DND-41 (cell line): Measurements from ENCODE around the gene PPP1R37.

Source experiments
- ATAC-seq: fragments of 200-7000 bp; cut with Tn5 transposase; 3 replicates; pipeline ENCODE4 v1.9.1; 2021; ENCODE audit warnings: low read depth; ENCODE audit not compliant: insufficient read depth
- DNase-seq: peaks from one replicate; pipeline ENCODE4 v3.0.0-alpha.2; 2020
- H2AFZ ChIP-seq: 2 replicates; pipeline ENCODE4 v1.6.0; 2012; ENCODE audit warnings: low read depth, low read length
- H3K27ac ChIP-seq: 2 replicates; pipeline ENCODE4 v1.5.1; 2012; ENCODE audit warnings: low read length, inconsistent platforms
- H3K27me3 ChIP-seq: fragments of 200-600 bp; sonication (generic); 2 replicates; pipeline ENCODE4 v1.6.0; 2012; ENCODE audit warnings: low read length, mild to moderate bottlenecking, inconsistent platforms; ENCODE audit not compliant: insufficient read depth, poor library complexity
- H3K36me3 ChIP-seq: 2 replicates; pipeline ENCODE4 v1.5.1; 2012; ENCODE audit warnings: low read length, inconsistent platforms; ENCODE audit not compliant: insufficient read depth
- H3K4me1 ChIP-seq: 2 replicates; pipeline ENCODE4 v1.5.1; 2012; ENCODE audit warnings: mild to moderate bottlenecking, low read length; ENCODE audit not compliant: insufficient read depth
- H3K4me2 ChIP-seq: 2 replicates; pipeline ENCODE4 v1.6.0; 2012; ENCODE audit warnings: mild to moderate bottlenecking, moderate library complexity, low read length, inconsistent platforms; ENCODE audit not compliant: insufficient read depth
- H3K4me3 ChIP-seq, 2 experiments: fragments of 200-600 bp in 1 of 2; shearing (Covaris generic) in 1 of 2; 2 replicates each; pipeline ENCODE4 v1.5.1; 2012 to 2016; ENCODE audit warnings: inconsistent platforms in 2 of 2, low read length in 2 of 2, mild to moderate bottlenecking in 2 of 2, low read depth in 1 of 2, moderate library complexity in 1 of 2
- H3K79me2 ChIP-seq: 2 replicates; pipeline ENCODE4 v1.6.0; 2012; ENCODE audit warnings: low read length, inconsistent platforms; ENCODE audit not compliant: insufficient read depth
- H3K9ac ChIP-seq: 2 replicates; pipeline ENCODE4 v1.6.0; 2012; ENCODE audit warnings: low read depth, mild to moderate bottlenecking, inconsistent platforms, low read length, moderate library complexity
- H3K9me3 ChIP-seq: 2 replicates; pipeline ENCODE4 v1.5.1; 2012; ENCODE audit warnings: low read length, moderate library complexity, mild to moderate bottlenecking, inconsistent platforms; ENCODE audit not compliant: insufficient read depth, severe bottlenecking
- H4K20me1 ChIP-seq: 2 replicates; pipeline ENCODE4 v1.6.0; 2012; ENCODE audit warnings: low read length; ENCODE audit not compliant: insufficient read depth
- EZH2 ChIP-seq: IDR thresholded peaks from 3 replicates; pipeline ENCODE4 v1.6.1; 2012; ENCODE audit warnings: borderline replicate concordance, low read depth, mild to moderate bottlenecking, moderate library complexity, low read length, inconsistent platforms; ENCODE audit not compliant: severe bottlenecking
- TF ChIP-seq, protein P1 (sequence below): IDR thresholded peaks from 2 replicates; pipeline ENCODE4 v1.5.1; 2012; ENCODE audit warnings: borderline replicate concordance, low read length, moderate library complexity, mild to moderate bottlenecking; ENCODE audit not compliant: poor library complexity, severe bottlenecking; ENCODE audit errors: extremely low read depth

The PPP1R37 gene

DNA sequence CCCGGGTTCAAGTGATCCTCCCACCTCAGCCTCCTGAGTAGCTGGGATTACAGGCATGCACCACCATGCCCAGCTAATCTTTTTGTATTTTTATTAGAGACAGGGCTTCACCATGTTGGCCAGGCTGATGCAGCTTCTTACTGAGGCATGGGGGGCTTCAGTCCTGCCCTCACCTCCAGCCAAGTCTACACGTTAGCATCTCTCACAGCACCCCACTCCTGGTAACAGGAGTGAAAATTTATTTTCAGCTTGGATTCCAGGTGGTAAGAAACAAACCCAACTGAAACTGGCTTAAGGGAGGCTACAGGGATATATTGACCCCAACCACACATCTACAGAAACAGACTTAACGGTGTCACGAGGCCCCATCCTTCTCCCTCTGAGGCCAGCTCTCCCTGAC lies 57.2 kb downstream of the PPP1R37 start:
- Histone ChIP-seq H3K9me3 (no peaks in the 10 kb centered on the region), H3K4me1 (no peaks in the 10 kb centered on the region), H3K79me2 (no peaks in the 10 kb centered on the region), H3K27me3 (no peaks in the 10 kb centered on the region), H2AFZ (no peak overlapping the region), H3K9ac (no peak overlapping the region), H4K20me1 (peaks cover 19% of the 10 kb centered on the region), H3K27ac (no peak overlapping the region), H3K4me3 (no peak overlapping the region), H3K4me2 (no peak overlapping the region), H3K36me3 (peaks cover 23% of the 10 kb centered on the region)
- TF ChIP-seq EZH2, result no peak
- TF ChIP-seq, protein P1, sequence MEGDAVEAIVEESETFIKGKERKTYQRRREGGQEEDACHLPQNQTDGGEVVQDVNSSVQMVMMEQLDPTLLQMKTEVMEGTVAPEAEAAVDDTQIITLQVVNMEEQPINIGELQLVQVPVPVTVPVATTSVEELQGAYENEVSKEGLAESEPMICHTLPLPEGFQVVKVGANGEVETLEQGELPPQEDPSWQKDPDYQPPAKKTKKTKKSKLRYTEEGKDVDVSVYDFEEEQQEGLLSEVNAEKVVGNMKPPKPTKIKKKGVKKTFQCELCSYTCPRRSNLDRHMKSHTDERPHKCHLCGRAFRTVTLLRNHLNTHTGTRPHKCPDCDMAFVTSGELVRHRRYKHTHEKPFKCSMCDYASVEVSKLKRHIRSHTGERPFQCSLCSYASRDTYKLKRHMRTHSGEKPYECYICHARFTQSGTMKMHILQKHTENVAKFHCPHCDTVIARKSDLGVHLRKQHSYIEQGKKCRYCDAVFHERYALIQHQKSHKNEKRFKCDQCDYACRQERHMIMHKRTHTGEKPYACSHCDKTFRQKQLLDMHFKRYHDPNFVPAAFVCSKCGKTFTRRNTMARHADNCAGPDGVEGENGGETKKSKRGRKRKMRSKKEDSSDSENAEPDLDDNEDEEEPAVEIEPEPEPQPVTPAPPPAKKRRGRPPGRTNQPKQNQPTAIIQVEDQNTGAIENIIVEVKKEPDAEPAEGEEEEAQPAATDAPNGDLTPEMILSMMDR, result no peak
- ATAC-seq (no peak), DNase-seq (no peak)

GRCh38 chr19:45150751-45151281 lies 57.8 kb downstream of the PPP1R37 start:
- Histone ChIP-seq H3K27ac (no peak overlapping the region), H3K9ac (no peak overlapping the region), H3K36me3 (peaks cover 19% of the 10 kb centered on the region), H3K79me2 (no peaks in the 10 kb centered on the region), H2AFZ (no peak overlapping the region), H3K27me3 (no peaks in the 10 kb centered on the region), H3K4me1 (no peaks in the 10 kb centered on the region), H3K4me2 (no peak overlapping the region), H3K4me3 (no peak overlapping the region), H3K9me3 (no peaks in the 10 kb centered on the region), H4K20me1 (peaks cover 19% of the 10 kb centered on the region)
- no peak for ATAC-seq
- no peak for DNase-seq
- TF ChIP-seq EZH2, result no peak
- TF ChIP-seq, protein P1, result no peak

- Histone ChIP-seq H3K4me2 (no peak overlapping the region), H2AFZ (no peak overlapping the region), H3K36me3 (peaks cover 14% of the 10 kb centered on the region), H3K4me3 (no peak overlapping the region), H3K79me2 (no peaks in the 10 kb centered on the region), H3K27ac (no peak overlapping the region), H3K9ac (no peak overlapping the region), H3K4me1 (no peaks in the 10 kb centered on the region), H3K9me3 (no peaks in the 10 kb centered on the region), H3K27me3 (no peaks in the 10 kb centered on the region), H4K20me1 (peaks cover 14% of the 10 kb centered on the region)
- ATAC-seq (no peak), DNase-seq (no peak)
- TF ChIP-seq, protein P1, result no peak
- no peak for TF ChIP-seq EZH2
These were observed 58.3 kb downstream of the PPP1R37 start for GRCh38 chr19:45151320-45151719.
